NCI-H748 (cell line): Measurements from ENCODE around the gene FIG4.
"Not testable (repeated sequence)": the region's sequence is repeated elsewhere in the genome, so short reads cannot be mapped to it uniquely, and the experiment has no call there.

Experiments used
- DNase-seq: peaks from one replicate; lab custom pipeline; 2025; ENCODE audit not compliant: unreplicated experiment; lab: John Stamatoyannopoulos, UW

The FIG4 gene

DNA sequence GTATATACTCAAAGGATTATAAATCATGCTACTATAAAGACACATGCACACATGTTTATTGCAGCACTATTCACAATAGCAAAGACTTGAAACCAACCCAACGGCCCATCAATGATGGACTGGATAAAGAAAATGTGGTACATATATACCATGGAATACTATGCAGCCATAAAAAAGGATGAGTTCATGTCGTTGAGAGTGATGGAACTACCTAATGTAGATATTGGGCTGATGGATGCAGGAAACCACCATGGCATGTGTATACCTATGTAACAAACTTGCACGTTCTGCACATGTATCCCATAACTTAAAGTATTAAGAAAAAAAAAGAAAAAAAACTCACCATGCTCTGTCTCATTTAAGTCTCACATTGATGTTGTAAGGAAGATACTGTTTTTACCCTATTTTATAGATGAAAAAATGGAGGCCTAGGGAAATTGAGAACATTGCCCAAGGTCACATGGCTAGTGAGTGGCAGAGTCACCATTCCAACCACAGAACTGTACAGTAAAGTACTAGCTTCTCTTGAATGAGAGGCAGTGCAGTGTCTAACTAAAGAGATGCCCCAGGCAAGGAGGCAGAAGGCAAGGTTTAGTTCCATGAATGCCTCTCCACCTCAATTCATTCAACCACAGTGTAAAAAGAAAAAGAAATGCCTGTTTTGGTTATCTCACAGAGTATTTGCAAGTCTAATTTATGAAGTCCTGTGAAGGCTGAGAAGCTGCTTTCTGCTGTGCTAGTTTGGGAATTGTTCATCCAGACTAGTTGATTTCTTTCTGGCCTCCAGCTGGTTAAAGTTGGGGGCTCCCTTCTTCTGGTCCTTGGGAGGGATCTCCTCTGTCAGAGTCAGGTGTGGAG is 68.2 kb downstream of the FIG4 start:
- no peak for DNase-seq

DNA sequence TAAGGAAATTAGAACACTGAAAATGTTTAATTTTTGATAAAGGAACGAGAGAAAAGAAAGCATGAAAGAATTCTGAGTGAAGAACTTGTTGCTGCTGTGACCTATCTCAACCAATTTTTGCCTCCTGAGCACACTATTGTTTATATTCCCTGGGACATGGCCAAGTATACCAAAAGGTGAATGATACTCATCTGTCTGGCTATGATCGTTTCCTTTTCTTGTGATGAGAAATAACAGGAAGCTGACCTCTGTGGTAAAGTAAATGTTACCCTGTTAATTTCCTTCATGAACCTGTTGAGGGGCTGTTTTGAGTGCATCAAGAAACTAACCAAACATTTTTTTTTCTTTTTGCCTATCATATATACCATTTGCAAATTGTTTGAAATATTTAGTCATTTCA is 69.1 kb downstream of the FIG4 start:
- peak; percentile 8 for DNase-seq

DNA sequence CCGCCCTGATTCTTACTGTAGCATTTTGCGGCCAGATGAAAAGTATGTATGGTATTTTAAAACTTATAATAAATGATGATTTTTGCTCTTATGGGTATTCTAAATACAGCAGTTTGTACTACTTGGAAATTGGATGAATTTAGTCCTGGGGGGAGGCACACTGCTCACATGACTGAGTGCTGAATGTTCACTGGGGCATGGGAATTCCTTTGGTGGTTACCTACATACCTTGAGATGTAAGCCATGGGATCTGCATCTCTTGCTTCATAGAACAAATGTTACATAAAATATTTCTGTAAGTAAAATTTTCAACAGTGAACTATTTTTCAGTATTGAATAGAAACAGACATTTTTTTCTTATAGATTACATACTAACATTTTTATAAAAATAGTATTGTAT is 71.1 kb downstream of the FIG4 start:
- no peak for DNase-seq

DNA sequence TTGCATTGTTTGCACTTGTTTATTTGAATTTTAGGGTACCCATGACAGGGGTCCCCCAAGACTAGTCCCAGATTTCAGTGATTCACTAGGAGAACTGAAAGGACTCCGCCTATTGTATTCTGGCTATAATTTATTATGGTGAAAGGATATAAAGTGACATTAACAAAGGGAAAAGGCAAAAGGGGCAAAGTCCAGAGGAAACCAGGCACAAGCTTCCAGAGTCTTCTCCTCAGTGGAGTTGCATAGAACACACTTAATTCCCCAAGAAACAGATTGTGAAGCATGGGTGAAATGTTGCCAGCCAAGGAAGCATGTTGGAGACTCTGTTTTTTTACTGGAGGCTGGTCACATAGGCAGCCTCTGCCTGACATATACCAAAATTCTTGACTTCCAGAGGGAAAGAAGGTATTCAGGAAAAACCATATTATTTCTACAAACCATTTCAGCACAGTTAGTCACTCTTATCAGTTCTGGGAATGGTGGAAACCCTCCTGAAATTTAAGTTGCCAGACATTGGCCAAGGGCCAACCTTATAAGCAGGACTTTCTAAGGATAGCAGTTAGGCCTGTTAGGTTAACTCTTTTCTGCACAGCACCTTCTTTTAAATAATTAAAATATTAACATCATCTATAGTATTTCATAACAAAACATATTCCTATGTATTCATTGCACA is 71.8 kb downstream of the FIG4 start:
- DNase-seq: no peak

DNA sequence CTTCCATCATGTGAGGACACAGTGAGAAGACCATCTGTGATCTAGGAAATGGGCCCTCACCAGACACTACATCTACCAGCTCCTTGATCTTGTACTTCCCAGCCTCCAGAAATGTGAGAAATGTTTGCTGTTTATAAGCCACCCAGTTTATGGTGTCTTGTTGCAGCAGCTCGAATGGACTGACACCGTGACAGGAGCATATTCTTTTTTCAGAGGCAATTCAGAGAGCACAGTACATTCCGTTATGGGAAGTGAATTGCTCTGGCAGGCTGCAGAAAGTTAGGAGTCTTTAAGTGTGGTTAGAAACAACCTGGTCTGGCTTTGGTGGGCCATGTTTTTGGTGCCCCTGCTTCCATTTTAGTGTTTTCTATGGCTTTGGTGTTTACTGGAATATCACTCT is 75.1 kb downstream of the FIG4 start:
- no peak for DNase-seq

DNA sequence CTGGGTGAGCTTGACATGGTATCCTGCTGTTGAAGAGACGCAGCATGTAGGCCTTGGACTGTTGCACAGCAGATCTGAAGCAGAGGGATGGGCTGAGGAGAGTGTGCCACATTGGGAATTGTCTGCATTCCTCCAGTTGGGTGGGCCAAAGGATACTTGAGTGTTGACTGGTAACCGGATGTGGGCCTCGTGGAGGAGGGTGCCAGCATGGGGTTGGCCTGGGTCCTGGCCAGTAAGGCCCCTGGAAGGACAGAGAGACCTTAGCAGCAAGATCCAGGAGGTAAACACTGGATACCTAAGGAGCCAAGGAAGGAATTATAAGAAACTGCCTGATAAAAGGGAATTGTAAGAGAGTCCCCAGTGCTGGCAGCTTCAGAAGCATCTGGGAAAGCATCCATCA is 76.9 kb downstream of the FIG4 start:
- DNase-seq: no peak

DNA sequence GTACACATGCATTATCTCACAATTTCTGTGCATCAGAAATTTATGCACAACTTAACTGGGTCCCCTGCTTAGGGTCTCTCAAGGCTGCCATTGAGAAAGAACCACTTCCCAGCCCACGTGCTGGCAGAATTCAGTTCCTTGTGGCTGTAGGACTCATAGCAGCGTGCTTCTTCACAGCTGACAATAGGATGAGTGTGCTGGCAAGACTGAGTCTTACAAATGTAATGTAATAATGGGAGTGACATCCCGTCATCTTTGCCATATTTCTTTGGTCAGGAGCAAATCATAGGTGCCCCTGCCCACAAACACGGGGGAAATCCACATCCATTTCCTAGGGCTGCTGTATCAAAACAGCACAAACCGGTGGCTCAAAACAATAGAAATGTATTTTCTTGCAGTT is 77.4 kb downstream of the FIG4 start:
- no peak for DNase-seq

DNA sequence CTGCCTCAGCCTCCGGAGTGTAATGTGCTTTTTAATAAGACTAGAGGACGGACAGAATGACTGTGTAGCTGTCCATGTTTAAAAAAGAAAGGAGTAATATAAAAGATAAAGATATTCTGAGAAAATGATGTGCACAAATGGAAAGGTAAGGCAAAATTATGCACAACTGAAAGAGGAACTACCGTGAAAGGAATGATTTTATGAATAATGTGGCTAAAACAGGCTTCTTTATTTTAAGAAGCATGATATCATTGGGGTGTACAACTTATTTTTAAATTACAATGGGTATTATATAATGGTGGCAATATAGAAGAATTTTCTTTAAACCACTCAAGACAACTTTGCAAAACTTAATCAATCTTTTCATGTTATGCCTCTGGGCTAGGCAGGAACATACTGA is 78.1 kb downstream of the FIG4 start:
- no peak for DNase-seq

DNA sequence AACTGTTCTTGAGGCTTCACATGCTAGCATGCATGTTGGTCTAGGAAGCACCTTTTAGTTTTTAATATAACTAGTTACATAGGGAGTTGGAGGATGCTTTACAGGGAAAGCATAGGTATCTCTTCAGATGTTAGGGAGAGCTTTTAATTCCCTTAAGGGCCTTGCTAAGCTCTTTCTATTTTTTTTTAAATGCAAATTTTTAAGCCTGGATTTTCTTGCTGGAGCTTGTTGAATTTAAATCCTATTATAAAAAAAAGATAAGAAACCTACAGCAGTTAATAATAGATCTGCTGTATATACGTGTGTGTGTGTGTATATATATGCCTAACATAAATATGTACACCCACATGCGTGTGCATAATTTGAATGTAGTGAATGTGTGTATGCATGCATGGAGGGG is 79.0 kb downstream of the FIG4 start:
- DNase-seq: no peak

DNA sequence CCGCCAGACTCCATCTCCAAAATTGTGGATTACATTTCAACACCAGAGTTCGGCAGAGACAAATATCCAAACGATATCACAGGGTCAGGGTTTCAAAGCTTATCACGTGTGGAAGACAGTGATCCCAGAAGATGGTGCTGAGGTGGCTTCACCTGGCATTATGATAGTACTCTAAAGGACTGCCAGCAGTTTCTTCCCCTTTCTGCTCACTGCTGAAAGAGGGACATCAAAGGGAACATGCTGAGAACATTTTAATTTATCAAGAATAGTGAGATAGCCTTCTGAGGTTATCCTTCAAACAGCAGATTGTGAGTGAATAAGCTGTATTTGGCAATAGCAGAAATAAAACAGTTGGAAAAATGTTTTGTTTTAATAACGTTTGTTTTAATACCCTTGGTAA is 79.7 kb downstream of the FIG4 start:
- no peak for DNase-seq

DNA sequence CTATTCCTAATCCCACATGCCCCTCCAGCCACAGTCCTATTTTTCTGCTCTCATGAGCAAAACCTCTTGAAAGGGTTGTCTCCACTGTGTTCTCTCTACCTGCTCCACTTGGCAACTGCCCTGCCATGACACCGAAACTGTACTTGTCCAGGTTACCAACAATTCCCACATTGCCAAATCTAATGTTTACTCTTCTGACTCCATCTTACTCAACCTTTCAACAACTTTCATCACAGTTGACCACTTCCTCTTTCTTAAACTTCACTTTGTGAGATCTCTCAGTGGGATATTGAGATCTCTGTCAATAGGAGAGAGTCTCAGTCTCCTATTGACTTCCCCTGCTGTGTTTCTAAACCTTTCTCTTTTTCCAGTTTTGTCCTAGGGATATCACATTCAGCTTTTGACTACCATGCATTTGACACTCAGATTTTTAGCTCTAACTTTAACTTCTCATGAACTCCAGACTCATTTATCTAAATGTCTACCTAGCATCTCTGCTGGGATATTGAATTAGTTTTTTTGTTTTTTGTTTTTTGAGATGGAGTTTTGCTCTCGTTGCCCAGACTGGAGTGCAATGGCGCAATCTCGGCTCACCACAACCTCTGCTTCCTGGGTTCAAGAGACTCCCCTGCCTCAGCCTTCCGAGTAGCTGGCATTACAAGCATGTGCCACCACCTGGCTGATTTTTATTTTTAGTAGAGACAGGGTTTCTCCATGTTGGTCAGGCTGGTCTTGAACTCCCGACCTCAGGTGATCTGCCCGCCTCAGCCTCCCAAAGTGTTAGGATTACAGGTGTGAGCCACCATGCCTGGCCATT is 81.1 kb downstream of the FIG4 start:
- DNase-seq: not testable (repeated sequence)

DNA sequence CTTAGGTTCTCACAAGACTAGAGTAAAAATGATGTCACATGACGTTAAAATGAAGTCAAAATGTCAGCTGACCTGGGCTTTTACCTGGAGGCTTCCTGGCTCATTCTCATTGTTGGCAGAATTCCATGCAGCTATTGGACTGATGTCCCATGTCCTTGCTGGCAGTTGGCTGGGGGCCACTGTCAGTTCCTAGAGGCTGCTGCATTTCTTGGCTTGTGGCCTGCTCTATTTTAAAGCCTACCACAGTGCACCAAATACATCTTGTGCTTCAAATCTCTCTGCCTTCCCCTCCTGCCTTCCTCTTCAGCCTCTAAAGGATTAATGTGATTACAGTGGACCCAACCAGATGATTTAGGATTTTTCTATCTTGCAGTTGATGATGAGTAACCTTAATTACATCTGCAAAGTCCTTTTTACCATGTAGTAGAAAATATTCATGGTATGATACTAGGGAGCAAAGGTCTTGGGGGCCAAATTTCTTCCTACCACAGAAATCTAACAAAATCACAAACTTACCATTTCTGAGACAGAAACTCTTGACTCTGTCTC is 81.9 kb downstream of the FIG4 start:
- DNase-seq: peak; percentile 20

DNA sequence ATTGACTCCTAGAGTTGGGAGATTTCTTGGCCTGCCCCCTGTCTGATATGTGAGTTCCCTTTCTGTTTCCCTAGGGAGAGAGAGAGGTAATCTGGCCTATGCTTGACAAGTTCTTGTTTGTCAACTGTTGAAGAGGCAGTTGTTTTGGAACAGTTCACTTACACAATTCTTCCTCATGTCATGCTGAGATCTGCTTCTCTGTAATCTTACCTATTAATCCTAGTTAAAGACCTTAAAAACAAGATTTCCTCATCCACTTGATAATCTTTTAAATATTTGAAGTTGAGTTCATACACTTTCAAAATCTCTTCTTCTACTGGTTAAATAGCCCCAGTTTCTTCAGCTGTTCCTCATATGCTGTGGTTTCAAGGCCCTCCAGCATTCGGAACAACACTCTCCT is 89.9 kb downstream of the FIG4 start:
- no peak for DNase-seq

DNA sequence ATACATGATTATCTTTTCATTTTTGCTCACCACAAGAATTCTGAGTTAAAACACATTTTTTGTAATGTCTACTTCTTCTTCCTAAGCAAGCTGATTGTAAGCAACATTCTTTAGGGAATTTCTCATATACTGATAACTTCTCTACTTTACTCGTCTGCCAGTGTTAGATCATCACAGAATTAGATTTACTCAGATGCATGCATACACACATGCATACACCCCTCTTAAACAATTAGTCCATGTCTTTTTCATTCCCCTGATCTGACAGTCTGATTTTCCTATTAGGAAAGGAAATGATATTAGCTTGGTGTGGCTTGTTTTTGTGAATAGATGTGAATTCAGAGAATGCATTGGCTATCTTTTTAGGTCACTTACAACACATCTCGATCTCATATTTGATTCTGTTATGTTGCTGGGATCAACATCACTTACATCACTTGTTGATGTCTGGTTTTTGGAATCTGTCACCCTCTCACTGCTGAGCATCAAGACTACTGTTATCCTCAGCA is 91.4 kb downstream of the FIG4 start:
- no peak for DNase-seq

DNA sequence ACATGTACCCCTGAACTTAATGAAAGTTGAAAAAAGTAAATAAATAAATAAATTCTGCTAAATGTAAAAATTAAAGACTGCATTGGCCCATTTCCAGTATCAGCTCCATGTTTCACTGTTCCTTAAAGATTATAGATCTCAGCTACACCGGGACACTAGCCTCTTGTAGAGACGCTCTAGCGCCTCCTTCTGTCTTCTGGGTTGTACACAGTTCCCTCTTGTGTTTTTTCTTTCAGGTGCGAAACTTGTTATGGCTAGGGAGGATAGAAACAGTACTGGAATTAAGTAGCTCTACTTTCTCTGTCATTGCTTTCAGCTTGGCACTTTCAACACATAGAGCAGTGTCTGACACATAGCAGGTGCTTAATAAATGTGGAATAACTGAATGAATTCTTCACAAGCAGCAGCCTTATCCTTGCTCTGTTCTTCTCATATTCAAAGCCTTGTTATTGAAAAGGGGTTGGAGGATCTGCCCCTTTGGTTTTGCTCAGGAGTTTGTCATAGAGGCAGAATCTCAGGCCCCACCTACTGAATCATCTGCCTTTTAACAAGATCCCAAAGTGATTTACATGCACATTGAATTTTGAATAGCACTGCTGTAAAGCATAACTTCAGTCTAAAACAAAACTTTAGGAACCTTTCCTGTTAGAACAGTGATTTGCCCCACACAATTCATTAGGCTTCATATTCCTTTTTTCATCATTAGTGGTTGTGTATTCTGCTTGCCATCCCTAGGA is 92.3 kb downstream of the FIG4 start:
- DNase-seq: no peak

DNA sequence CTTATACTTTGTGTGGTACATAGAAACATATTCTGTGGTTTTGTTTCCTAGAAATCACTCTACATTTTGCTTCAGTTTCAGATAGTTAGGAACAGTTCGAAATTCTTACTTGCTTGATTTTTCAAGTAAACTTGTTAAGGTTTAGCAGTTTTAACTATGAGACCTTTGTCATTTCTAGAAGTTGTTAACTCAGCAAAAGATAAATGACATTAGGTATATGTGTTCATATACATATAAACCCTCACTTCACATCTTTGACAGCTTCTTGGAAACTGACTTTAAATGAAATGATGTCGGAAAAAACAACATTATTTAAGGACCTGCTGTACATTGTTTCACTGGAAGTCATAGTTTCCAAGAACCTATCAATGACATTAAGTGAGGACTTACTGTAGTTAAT is 96.2 kb downstream of the FIG4 start:
- DNase-seq: no peak

DNA sequence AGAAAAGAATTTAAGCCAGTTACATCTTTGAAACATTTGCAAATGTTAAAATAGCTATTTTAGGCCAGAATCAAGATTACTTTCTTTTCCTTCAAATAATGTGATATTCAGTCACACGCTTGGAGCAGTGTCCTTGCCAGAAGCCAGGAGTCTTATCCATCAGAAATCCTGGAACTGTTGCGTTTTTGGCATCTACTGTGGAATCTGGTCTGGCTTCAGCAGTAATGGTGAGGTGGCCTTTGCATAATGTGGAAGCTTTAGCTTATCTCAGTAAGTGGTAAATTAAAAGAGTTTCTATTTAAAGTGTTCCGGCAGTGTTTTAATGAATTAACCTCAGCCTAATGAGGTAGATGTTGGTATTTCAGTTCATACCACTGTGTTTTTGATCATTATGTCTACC is 97.6 kb downstream of the FIG4 start:
- no peak for DNase-seq

DNA sequence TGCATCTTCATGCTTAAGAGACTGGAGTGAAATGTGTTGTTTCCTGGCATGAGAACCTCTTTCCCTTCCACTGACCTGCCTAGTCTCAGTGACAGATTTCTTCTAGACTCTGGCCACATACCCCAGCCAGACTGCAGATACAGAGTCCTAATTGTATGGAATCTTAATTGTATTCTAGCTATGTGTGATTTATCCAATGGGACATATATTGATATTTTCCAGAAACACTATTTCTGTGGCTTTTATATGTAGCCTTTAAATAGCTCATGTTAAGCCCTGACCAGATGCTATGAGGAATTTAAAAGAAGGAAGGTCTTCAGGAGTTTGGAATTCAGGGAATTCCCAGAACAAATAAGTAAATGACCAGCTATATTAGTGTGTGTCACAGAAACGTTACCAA is 99.0 kb downstream of the FIG4 start:
- DNase-seq: no peak

DNA sequence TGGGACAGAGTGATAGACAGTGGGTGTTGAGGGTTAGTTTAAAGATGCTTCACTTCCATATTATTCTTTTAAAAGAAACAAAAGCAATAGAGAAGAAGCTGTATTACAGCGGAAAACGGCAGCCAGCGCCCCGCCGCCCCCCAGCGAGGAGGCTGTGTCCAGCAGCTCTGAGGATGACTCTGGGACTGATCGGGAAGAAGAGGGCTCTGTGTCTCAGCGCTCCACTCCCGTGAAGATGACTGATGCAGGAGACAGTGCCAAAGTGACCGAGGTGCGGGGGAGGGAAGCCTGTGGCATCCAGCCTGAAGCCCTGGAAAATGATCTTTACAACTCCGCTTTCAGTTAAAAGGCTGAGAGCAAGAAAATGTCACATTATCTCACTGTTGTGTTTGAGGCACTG is 100.2 kb downstream of the FIG4 start:
- DNase-seq: peak; percentile 15

DNA sequence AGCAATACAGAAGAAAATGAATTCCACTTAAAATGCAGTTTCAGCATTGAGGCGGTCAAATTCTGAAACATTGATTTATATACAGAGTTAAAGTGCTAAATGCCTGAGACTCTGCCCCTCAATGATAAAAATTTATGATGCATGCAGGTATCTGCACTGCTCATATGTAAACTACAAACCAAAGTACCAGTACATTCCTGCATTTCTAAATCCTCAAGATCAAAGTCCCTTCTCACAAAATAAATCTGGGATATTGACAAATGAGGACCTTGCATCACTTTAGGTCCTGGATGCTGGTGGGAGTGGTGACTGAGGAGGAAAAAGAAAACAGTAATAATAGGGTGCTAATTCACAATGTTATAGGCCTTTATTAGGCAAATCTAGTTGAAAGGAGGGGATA is 101.9 kb downstream of the FIG4 start:
- DNase-seq: peak; percentile 23

DNA sequence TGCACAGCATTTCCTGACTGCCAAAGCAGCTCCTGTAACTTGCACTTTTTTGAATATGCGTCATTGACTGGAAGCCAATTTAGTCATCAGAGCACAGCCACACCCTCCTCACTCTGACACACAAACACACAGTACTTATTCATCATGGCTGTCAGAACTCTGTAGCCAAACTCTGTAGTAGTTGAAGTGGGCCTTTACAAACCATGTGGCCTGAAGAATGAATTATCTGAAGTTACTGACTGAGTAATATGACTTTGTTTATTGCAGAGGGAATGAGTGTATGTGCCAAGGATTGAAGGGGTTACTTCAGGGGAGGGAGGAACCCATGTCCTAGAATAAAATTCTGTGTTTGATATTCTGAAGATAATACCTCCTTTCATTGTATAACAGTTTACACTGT is 102.7 kb downstream of the FIG4 start:
- peak; percentile 98 for DNase-seq
